ENCODE data around the gene SPRR3. TPM values are rescaled to one million over a fixed set of nuclear protein-coding genes. Genes with fewer than 3 reads are reported as not detected.
"Not testable (repeated sequence)": the region's sequence is repeated elsewhere in the genome, so short reads cannot be mapped to it uniquely, and the experiment has no call there.

SPRR3 gene
- total RNA-seq, 1 experiment from 2014 or later = not detected

GRCh38 chr1:152976688-152977087 is 24.9 kb upstream of the SPRR3 start:
- Histone ChIP-seq H3K4me3 (no peak overlapping the region), H3K9me3 (no peaks in the 10 kb centered on the region), H3K36me3 (no peaks in the 10 kb centered on the region), H3K27me3 (peaks cover 7% of the 10 kb centered on the region; the same call in 1 of the 2 replicates)
- no peak for DNase-seq

DNA sequence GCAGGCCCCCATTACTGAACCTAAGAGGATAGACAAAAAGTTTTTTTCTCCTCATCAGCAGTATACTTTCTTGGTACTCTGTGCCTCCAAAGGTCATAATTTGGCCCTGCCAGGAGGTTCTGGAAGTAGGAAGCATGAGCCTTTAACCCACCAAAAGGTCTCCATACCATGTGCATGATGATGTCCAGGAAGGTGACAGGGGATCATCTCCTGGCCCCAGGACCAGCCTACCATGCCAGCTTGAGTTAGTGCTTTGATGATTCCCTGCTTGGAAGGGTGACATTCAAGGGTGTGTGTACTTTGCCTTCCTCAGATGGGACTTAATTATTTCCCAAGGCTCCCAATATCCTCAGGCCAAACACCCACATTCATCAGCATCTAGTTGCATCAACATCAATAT is 23.9 kb upstream of the SPRR3 start:
- Histone ChIP-seq H3K27me3 (peaks cover 7% of the 10 kb centered on the region; the same call in 1 of the 2 replicates), H3K4me3 (no peak overlapping the region), H3K9me3 (no peaks in the 10 kb centered on the region), H3K36me3 (no peaks in the 10 kb centered on the region)
- no peak for DNase-seq

GRCh38 chr1:152980676-152981075 is 20.9 kb upstream of the SPRR3 start:
- Histone ChIP-seq H3K4me3 (no peak overlapping the region), H3K27me3 (peaks cover 7% of the 10 kb centered on the region; the same call in 1 of the 2 replicates), H3K9me3 (no peaks in the 10 kb centered on the region), H3K36me3 (no peaks in the 10 kb centered on the region)
- DNase-seq = no peak

DNA sequence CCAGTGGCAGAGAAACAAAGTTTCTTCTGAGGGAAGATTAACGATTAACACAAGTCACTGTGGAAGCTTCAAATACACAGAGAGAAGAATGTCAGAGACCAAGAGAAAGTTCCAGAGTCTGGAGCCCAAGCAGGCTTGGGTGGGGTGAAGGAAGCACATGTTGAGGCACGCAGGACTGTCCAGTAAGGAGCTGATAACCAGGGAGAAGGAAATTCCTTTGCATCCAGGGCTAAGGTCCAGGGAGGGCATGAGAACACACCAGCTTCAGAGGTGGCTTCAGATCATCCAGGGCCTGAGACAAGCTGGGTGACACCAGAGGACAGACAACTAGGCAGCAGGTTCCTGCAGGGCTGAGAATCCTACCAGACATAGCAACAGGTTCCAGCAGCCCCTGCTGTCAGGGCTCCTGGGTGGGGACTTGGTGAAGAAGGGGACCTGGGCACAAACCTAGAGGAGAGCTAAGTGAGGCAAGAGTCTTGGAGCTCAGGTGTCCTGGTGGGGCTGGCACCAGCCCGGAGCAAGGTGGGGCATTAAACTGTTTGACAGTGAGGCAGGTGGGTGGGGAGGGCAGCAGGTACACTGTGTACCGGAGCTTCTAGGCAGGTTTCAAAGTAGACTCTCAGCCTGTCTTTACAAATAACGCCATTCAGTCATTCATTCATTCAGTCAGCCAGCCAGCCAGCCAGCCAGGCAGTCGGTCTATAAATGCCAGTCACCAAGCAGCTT is 20.2 kb upstream of the SPRR3 start:
- Histone ChIP-seq H3K9me3 (no peaks in the 10 kb centered on the region), H3K27me3 (peaks cover 7% of the 10 kb centered on the region; the same call in 1 of the 2 replicates), H3K4me3 (no peak overlapping the region), H3K36me3 (no peaks in the 10 kb centered on the region)
- no peak for DNase-seq

DNA sequence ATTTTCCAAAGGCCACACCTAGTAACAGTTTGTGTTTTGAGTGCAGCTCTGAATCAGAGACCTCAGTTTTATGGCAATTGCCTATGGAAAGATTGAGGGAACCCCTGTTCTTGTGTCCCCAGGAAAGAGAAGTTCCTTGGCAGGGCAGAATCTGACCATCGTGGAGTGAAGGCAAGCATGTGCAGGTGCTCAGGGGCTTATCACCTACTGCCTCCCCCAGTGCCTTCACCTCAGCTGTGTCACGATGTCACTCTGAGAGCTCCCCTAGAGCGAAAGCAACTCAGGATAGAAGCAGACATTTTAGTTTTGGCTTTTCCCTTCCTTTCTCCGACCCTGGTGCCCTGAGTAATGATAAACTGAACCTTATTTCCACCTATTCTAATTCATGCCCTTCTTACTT is 19.5 kb upstream of the SPRR3 start:
- Histone ChIP-seq H3K27me3 (peaks cover 7% of the 10 kb centered on the region; the same call in 1 of the 2 replicates), H3K36me3 (no peaks in the 10 kb centered on the region), H3K9me3 (no peaks in the 10 kb centered on the region), H3K4me3 (no peak overlapping the region)
- no peak for DNase-seq

DNA sequence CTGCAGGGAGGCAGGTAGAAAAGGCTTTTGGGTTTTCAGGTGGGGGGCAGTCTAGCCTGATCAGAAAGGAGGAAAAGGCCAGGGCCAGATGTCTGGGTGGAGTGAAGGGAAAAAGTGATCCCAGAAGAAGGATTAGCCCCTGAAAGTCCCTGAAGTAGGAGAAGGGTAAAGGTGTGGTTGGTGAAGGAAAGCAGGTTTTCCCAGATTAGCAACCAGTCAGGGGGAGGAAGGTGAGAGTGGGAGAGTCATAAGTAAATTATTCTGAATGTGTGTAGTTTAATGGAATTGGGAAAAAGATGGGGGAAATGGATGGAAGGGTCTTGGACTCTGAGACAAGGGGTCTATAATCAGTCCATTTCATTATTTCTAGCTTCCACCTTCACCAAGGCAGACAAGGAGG is 18.3 kb upstream of the SPRR3 start:
- no peak for DNase-seq
- peaks cover 9% of the 10 kb centered on the region; the same call in 1 of the 2 replicates for H3K27me3 ChIP-seq
- H3K4me3 ChIP-seq = no peak overlapping the region
- H3K9me3 ChIP-seq = 0 out of 2 replicates have a peak, but pooled peaks cover under 1% of the 10 kb centered on the region
- no peaks in the 10 kb centered on the region for H3K36me3 ChIP-seq

- no peaks in the 10 kb centered on the region for H3K36me3 ChIP-seq
- peaks cover 7% of the 10 kb centered on the region; the same call in 1 of the 2 replicates for H3K27me3 ChIP-seq
- no peak for DNase-seq
- H3K9me3 ChIP-seq = 0 out of 2 replicates have a peak, but pooled peaks cover 3% of the 10 kb centered on the region
- no peak within 1 kb of the TSS for H3K4me3 ChIP-seq
Measured at GRCh38 chr1:152983743-152984142, 17.8 kb upstream of the SPRR3 start, which contains the start of gene SPRR1A. Gene SPRR1A (plus strand): TSS chr1:152984081. CDS start chr1:152985231, 1,150 bp downstream.

DNA sequence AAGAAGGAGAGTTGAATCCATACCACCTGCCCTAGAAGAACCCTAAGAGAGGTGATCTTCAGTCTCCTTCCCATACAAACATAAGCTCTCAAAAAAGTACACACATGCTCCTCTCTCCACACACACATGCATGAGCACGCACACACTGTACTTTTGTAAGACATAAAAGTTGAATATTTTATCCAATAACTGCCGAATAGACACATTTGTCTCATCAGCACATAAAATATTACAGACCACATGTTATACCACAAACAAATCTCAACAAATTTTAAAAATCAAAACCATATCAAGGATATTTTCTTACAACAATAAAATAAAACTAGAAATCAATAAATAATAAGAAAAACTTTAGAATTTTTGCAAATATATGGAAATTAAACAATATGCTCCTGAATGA is 15.0 kb upstream of the SPRR3 start:
- Histone ChIP-seq H3K9me3 (0 out of 2 replicates have a peak, but pooled peaks cover 3% of the 10 kb centered on the region), H3K36me3 (no peaks in the 10 kb centered on the region), H3K27me3 (peaks cover 16% of the 10 kb centered on the region; the same call in 1 of the 2 replicates), H3K4me3 (no peak overlapping the region)
- DNase-seq = no peak

DNA sequence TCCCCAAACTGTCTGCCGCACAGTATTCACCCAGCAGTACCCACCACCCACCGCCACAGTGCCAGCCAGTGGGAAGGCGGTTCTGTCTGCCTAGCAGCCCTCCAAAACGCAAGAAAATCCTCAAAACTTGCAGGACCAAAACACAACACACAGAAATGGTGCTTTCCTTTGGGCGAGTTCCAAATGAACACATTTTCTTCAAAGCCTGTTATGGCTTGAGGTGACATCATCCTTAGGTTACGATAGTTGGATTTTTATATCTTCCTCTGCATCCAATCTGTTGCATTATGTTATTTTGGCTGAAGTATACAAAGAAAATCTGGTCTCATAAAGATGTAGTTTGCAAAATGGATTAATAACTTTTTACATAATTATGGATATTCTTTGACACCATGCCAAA is 8.4 kb upstream of the SPRR3 start:
- Histone ChIP-seq H3K36me3 (no peaks in the 10 kb centered on the region), H3K27me3 (peaks cover 21% of the 10 kb centered on the region; the same call in 1 of the 2 replicates), H3K9me3 (0 out of 2 replicates have a peak, but pooled peaks cover 3% of the 10 kb centered on the region), H3K4me3 (no peak overlapping the region)
- no peak for DNase-seq

- DNase-seq = no peak
- H3K27me3 ChIP-seq = peaks cover 9% of the 10 kb centered on the region; the same call in 1 of the 2 replicates
Measured at GRCh38 chr1:152995842-152996241, 5.7 kb upstream of the SPRR3 start.

GRCh38 chr1:152996633-152997400 is 4.7 kb upstream of the SPRR3 start:
- DNase-seq = no peak
- Histone ChIP-seq H3K27me3 (peaks cover 7% of the 10 kb centered on the region; the same call in 1 of the 2 replicates), H3K9me3 (no peaks in the 10 kb centered on the region), H3K36me3 (no peaks in the 10 kb centered on the region), H3K4me3 (no peak overlapping the region)

More at GRCh38 chr1:152995842-152996241, 5.7 kb upstream of the SPRR3 start:
- Histone ChIP-seq H3K4me3 (no peak overlapping the region), H3K36me3 (no peaks in the 10 kb centered on the region), H3K9me3 (no peaks in the 10 kb centered on the region)

DNA sequence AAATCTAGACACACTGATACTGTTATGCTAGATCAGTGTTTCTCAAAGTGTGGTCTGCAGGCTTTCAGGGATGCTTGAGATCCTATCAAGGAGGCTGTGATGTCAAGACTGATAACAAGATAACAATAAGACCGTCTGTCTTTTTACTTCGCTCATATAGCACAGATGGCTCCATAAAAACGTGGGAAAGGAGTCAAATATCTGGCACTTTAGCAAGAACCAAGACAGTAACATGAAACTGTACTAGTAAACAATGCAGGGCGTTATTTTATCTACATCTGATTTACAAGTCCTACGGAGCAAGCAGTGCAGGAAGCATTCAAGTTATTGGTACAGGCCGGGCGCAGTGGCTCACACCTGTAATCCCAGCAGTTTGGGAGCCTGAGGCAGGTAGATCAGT is 3.6 kb upstream of the SPRR3 start:
- Histone ChIP-seq H3K36me3 (no peaks in the 10 kb centered on the region), H3K27me3 (peaks cover 7% of the 10 kb centered on the region)
- DNase-seq = no peak

GRCh38 chr1:152998476-152998875 is 3.1 kb upstream of the SPRR3 start:
- Histone ChIP-seq H3K36me3 (no peaks in the 10 kb centered on the region), H3K27me3 (peaks cover 7% of the 10 kb centered on the region), H3K9me3 (no peaks in the 10 kb centered on the region), H3K4me3 (no peak overlapping the region)
- DNase-seq = no peak

More for the DNA sequence above, 3.6 kb upstream of the SPRR3 start:
- Histone ChIP-seq H3K9me3 (no peaks in the 10 kb centered on the region), H3K4me3 (no peak overlapping the region)

DNA sequence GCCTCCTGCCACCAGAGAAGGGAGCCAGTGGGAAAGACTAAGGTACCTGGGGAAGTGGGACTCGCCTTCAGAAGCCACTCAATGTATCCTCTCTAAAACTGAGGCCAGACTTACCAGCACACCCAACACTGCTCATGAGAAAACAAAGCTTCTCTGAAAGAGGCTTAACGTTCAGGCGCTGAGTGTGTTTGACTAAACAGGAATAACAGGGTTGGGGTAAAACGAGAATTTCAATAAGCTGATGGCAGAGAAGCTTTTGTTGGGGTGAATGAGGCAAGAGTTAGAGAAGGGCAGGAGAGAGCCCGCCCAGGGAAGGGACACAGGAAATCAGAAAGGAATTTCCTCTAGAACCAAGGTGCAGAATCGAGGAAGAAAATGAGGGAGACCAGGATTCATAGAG is 1.7 kb upstream of the SPRR3 start:
- Histone ChIP-seq H3K9me3 (no peaks in the 10 kb centered on the region), H3K4me3 (no peak overlapping the region), H3K36me3 (no peaks in the 10 kb centered on the region), H3K27me3 (peaks cover 2% of the 10 kb centered on the region)
- no peak for DNase-seq

DNA sequence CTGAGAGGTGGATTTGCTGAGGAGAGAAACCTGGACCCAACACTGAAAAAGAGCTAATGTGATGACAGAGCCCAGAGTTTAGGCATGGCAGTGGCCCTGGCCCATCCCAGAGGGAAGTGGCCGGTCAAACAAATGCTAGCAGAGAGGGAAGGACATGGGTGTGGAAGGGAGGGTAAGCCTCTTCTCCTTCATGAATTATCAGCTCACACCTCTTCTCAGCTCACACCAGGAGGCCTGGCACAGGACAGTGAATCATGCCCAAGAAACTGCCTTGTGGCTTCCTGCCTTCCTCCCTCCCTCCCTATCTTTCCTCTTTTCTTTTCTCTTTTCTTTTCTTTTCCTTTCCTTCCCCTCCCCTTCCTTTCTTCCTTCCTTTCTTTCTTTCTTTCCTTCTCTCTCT is 1.3 kb upstream of the SPRR3 start:
- no peak for DNase-seq
- Histone ChIP-seq H3K36me3 (no peaks in the 10 kb centered on the region), H3K4me3 (no peak overlapping the region), H3K27me3 (peaks cover 2% of the 10 kb centered on the region), H3K9me3 (no peaks in the 10 kb centered on the region)

GRCh38 chr1:153011235-153011758 is 9.7 kb downstream of the SPRR3 start:
- H3K36me3 ChIP-seq, H3K27me3 ChIP-seq, H3K4me3 ChIP-seq, DNase-seq, H3K9me3 ChIP-seq: not testable (repeated sequence)

DNA sequence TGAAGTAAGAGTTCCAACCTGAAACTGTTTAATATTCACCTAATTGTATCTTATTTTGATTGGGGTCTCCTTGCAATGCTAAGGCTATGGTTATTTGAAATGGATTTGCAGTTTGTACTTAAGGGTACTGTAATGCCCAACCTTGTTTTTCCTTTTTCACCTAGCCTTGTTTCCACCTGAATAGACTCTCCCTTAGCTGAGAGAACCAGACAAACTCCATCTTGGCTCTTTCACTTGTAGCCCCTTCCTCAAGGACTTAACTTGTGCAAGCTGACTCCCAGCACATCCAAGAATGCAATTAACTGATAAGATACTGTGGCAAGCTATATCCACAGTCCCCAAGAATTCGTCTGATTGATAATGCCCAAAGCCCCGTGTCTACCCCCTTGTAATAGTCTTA is 20.3 kb downstream of the SPRR3 start:
- not testable (repeated sequence) for H3K27me3 ChIP-seq, H3K36me3 ChIP-seq, H3K4me3 ChIP-seq, DNase-seq, H3K9me3 ChIP-seq

Measured in MG63 (cell line).